Endothelial cell of umbilical vein (primary cell): ENCODE measurements around the gene RAB17.

ENCODE experiments used
- GATA2 ChIP-seq: IDR thresholded peaks from 2 replicates; pipeline ENCODE4 v1.7.0; 2011; ENCODE audit warnings: low read depth, mild to moderate bottlenecking, moderate library complexity, mixed read lengths, low read length; ENCODE audit not compliant: insufficient read length, insufficient read depth
- JUN ChIP-seq: IDR thresholded peaks from 2 replicates; pipeline ENCODE4 v1.6.1; 2011; ENCODE audit warnings: borderline replicate concordance, low read depth; ENCODE audit not compliant: insufficient read length, insufficient read depth
- POLR2A ChIP-seq: IDR thresholded peaks from 2 replicates; pipeline ENCODE4 v1.6.1; 2012; ENCODE audit warnings: low read depth, mild to moderate bottlenecking, control low read depth, low read length
- POLR2AphosphoS5 ChIP-seq: IDR thresholded peaks from 2 replicates; pipeline ENCODE4 v1.6.1; 2012; ENCODE audit warnings: low read depth, mild to moderate bottlenecking, control low read depth, low read length, moderate library complexity; ENCODE audit not compliant: insufficient read depth
- TF ChIP-seq, protein P1 (sequence below): IDR thresholded peaks from 2 replicates; pipeline ENCODE4 v1.6.1; 2011; ENCODE audit not compliant: insufficient read depth, insufficient read length
- TF ChIP-seq, protein P2 (sequence below), 2 donors: IDR thresholded peaks; 1 replicate in 1 of 2; 2 replicates in 1 of 2; pipeline ENCODE4 v1.5.1; 2011; ENCODE audit warnings: low read length in 2 of 2, mild to moderate bottlenecking in 2 of 2, moderate library complexity in 2 of 2, control low read depth in 1 of 2, inconsistent platforms in 1 of 2, low read depth in 1 of 2; ENCODE audit not compliant: insufficient read depth in 1 of 2; ENCODE audit errors: extremely low read depth in 1 of 2

DNA sequence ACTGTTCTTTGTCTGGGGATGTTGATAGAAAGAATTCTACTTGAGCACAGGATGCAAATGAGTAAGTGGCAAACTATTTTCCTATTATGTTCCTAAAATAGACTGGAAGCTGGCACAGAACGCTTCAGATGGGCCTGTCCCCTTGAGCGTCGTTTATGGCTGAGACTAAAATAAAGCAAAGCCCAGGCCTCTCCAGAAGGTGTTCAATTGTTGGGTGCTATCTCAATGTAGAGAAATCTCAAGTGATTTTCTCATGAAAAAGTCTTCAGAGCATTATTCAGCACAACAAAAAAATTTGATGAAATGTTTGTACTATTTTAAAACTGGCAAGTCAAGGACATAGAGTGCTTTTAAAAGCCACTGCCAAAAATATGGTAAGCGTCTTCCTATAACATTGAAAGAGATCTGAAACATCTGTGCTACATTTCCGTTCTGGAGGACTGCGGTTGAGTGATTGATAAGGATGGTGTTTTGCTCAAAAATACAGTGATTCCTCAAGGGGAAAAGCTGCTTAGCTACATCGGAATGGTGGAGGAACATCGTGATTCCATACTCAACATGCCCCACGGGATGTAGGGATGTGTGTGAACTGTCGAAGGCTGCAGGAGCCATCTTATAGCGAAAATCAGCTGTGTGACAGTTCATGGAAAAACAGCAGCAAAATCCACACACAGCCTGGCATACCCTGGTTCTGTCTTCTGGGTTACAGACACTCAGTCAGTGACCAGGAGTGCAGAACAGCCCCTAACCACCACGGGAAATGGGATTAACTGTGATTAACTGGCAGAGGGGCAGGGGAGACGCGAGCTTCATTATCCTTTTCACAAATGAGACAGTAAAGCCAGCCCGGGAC is 26.4 kb upstream of the RAB17 start:
- TF ChIP-seq, protein P1, sequence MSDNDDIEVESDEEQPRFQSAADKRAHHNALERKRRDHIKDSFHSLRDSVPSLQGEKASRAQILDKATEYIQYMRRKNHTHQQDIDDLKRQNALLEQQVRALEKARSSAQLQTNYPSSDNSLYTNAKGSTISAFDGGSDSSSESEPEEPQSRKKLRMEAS: peak; percentile 27
- TF ChIP-seq, protein P2, sequence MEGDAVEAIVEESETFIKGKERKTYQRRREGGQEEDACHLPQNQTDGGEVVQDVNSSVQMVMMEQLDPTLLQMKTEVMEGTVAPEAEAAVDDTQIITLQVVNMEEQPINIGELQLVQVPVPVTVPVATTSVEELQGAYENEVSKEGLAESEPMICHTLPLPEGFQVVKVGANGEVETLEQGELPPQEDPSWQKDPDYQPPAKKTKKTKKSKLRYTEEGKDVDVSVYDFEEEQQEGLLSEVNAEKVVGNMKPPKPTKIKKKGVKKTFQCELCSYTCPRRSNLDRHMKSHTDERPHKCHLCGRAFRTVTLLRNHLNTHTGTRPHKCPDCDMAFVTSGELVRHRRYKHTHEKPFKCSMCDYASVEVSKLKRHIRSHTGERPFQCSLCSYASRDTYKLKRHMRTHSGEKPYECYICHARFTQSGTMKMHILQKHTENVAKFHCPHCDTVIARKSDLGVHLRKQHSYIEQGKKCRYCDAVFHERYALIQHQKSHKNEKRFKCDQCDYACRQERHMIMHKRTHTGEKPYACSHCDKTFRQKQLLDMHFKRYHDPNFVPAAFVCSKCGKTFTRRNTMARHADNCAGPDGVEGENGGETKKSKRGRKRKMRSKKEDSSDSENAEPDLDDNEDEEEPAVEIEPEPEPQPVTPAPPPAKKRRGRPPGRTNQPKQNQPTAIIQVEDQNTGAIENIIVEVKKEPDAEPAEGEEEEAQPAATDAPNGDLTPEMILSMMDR (IDR thresholded peaks at IDR 0.05; ENCODE audit: extremely low read depth in 1 of 2, insufficient read depth in 1 of 2, low read depth in 1 of 2, low read length in 2 of 2): no peak
- TF ChIP-seq POLR2AphosphoS5: peak; percentile 39
- TF ChIP-seq GATA2: peak; percentile 38
- peak; percentile 28 for TF ChIP-seq POLR2A
- TF ChIP-seq JUN: peak; percentile 88
